Neural crest cell (in vitro differentiated cells): Measurements from ENCODE around the gene TRIM71. TPM values are rescaled to one million over a fixed set of nuclear protein-coding genes. Genes with fewer than 3 reads are reported as not detected.

Source experiments
- DNase-seq: peaks from one replicate; pipeline ENCODE4 v3.0.0; 2021; ENCODE audit warnings: low read depth, mixed read lengths, low spot score
- H3K27ac Mint-ChIP-seq: one replicate; pipeline ENCODE4 v1.8.0; 2021; ENCODE audit warnings: mild to moderate bottlenecking, mixed read lengths; ENCODE audit not compliant: unreplicated experiment
- H3K27me3 Mint-ChIP-seq: 2 replicates; pipeline ENCODE4 v1.8.0; 2021; ENCODE audit warnings: low read depth, mild to moderate bottlenecking, mixed read lengths
- H3K36me3 Mint-ChIP-seq: 2 replicates; pipeline ENCODE4 v1.8.0; 2021; ENCODE audit warnings: low read depth, mild to moderate bottlenecking, mixed read lengths
- H3K4me1 Mint-ChIP-seq: 2 replicates; pipeline ENCODE4 v1.8.0; 2021; ENCODE audit warnings: mixed read lengths
- H3K4me3 Mint-ChIP-seq: one replicate; pipeline ENCODE4 v1.8.0; 2021; ENCODE audit warnings: mild to moderate bottlenecking, mixed read lengths
- H3K9me3 Mint-ChIP-seq: 2 replicates; pipeline ENCODE4 v1.8.0; 2021; ENCODE audit warnings: mixed read lengths
- total RNA-seq: library from RNA; stranded (reverse); gene quantifications from 2 replicates; pipeline ENCODE4 v1.2.1, GENCODE V29; 2021
- TF ChIP-seq, protein P1 (sequence below): fragments of 200-600 bp; sonication (generic); conservative IDR thresholded peaks from 2 replicates; pipeline ENCODE4 v1.5.0; 2021; ENCODE audit warnings: antibody characterized with exemption, mild to moderate bottlenecking

The TRIM71 gene
- total RNA-seq, 1 donor from 2014 or later, result 92.4 TPM

DNA sequence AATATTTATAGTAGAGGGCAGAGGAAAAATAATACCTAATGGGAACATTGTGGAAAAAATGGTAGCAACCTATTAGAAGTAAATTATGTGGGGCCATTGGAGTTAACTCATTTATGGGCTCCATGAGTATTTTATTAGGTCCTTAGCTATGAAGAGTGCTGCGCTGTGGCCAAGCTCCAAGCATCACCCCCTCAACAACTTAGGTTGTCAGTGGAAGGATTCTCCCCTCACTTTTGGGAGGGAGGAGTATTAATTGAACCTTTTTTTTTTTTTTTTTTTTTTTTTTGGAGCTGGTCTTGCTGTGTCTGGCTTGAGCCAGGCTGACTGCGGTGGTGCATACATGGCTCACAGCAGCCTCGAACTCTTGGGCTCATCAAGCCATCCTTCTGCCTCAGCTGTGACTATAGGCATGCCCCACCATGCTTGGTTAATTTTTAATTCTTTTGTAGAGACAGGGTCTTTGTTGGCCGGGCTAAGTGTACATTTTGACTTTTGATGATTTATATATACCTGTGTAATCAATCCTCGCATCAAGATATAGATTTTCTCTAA, 45.2 kb downstream of the TRIM71 start:
- Mint-ChIP-seq H3K27ac (no peak overlapping the region), H3K36me3 (no peaks in the 10 kb centered on the region), H3K4me1 (peaks cover 88% of the 10 kb centered on the region), H3K9me3 (no peaks in the 10 kb centered on the region), H3K4me3 (peak overlapping the region; percentile 32), H3K27me3 (no peaks in the 10 kb centered on the region)
- TF ChIP-seq, protein P1, sequence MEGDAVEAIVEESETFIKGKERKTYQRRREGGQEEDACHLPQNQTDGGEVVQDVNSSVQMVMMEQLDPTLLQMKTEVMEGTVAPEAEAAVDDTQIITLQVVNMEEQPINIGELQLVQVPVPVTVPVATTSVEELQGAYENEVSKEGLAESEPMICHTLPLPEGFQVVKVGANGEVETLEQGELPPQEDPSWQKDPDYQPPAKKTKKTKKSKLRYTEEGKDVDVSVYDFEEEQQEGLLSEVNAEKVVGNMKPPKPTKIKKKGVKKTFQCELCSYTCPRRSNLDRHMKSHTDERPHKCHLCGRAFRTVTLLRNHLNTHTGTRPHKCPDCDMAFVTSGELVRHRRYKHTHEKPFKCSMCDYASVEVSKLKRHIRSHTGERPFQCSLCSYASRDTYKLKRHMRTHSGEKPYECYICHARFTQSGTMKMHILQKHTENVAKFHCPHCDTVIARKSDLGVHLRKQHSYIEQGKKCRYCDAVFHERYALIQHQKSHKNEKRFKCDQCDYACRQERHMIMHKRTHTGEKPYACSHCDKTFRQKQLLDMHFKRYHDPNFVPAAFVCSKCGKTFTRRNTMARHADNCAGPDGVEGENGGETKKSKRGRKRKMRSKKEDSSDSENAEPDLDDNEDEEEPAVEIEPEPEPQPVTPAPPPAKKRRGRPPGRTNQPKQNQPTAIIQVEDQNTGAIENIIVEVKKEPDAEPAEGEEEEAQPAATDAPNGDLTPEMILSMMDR, result no peak
- DNase-seq, result no peak

DNA sequence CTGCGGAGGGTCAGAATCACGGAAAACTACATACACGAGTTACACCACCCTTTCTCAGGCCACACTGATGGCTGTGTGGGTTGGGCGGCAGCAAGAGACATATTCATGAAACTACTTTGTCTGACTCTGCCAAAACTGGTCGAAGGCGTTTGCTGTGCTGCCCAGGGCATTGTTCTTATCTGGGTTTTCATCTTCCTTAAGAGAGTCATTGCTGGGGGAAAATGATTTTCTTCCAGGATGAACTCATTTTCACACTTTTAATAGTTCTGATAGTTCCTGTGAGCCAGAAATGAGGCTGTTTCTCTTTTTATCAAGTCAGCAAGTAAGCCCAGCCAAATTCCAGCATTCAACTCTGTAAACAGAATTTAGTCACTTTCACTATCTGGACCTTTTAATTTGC, 47.6 kb downstream of the TRIM71 start:
- TF ChIP-seq, protein P1, result no peak
- no peak for DNase-seq
- H3K36me3 Mint-ChIP-seq, result no peaks in the 10 kb centered on the region
- no peaks in the 10 kb centered on the region for H3K9me3 Mint-ChIP-seq
- H3K4me3 Mint-ChIP-seq, result peak overlapping the region; percentile 77
- peaks cover 92% of the 10 kb centered on the region for H3K4me1 Mint-ChIP-seq
- peak overlapping the region; percentile 88 for H3K27ac Mint-ChIP-seq
- H3K27me3 Mint-ChIP-seq, result no peaks in the 10 kb centered on the region

DNA sequence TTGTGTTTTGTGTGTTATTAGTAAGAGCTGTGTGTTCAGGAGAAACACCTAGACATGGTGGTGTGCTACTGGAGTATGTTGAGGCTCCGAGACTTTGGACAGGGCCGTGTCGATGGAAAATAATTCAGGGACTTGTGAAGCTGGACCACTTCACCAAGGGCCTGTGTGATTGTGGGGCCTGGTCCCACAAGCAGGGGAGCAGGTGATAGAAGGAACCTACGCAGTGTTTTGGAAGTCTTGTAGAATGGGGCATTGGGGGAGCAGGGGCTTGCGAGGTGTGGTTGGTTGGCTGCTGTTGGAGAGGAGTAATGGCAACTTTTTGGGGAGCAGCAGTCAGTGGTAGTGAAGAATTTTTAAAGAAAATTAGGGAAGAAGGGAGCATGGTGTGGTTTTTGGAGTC, 48.7 kb downstream of the TRIM71 start:
- Mint-ChIP-seq H3K4me3 (peak overlapping the region; percentile 35), H3K27me3 (no peaks in the 10 kb centered on the region), H3K9me3 (no peaks in the 10 kb centered on the region), H3K4me1 (peaks cover 98% of the 10 kb centered on the region), H3K27ac (no peak overlapping the region), H3K36me3 (no peaks in the 10 kb centered on the region)
- TF ChIP-seq, protein P1, result no peak
- DNase-seq, result no peak

DNA sequence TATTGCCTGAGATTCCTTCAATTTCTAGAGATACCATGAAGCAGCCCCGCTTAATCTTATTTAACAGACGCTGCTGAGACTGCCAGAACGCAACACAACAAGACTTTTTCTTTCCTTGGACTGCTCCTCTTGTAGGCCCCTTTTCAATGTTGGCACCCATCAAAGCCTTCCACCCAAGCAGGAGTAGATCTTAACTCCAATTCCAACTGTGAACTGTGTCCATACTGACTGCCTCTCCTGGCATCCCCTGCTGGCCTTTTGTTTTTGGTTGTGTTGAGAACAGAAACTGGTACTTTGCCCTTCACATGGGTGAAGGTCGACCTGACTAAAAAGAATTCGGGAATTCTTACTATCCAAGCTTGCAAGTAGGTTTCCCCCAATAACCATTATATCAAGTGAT, 50.2 kb downstream of the TRIM71 start:
- H3K27ac Mint-ChIP-seq, result peak overlapping the region; percentile 21
- H3K36me3 Mint-ChIP-seq, result no peaks in the 10 kb centered on the region
- H3K4me1 Mint-ChIP-seq, result peaks cover 92% of the 10 kb centered on the region
- no peaks in the 10 kb centered on the region for H3K9me3 Mint-ChIP-seq
- peak overlapping the region; percentile 50 for H3K4me3 Mint-ChIP-seq
- no peaks in the 10 kb centered on the region for H3K27me3 Mint-ChIP-seq
- no peak for DNase-seq
- TF ChIP-seq, protein P1, result no peak

DNA sequence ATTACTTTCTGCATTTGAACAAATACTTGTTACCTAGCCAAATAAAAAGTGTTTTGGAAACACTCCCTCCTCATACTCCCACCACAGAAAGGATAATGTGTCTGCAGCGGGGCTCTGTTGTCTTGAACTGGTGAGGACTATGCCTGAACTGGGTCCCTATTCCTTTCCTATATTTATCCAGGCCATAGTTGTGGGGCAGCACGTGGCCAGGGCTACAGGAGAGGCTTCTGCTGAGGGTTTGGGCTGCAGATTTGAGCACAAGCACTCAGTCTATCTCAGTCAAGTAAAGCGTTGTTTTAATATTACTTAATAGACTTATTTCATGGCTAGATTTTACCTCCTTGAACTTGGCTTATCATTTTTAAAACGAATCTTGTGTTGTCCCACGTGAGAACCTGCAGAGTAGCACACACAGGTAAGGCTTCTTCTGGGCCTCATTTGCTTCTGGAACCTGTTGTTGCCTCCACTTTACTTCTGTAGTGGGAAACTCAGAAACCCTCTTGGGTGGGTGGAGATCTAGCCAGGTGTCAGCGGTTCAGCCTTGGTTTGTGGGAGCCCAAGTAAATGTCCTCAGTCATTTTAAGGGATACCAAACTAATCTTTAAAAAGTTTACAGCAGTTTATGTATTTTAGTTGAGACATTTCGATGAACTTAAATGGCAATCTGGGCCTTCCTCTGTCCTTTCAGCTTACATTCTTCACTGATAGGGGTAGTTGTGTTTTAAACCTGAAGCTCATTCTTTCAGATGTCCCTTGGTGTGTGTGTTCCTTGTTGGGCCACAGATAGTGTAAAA, 51.1 kb downstream of the TRIM71 start:
- no peak overlapping the region for H3K27ac Mint-ChIP-seq
- H3K4me3 Mint-ChIP-seq, result peak overlapping the region; percentile 64
- TF ChIP-seq, protein P1, result no peak
- no peak for DNase-seq
- peaks cover 88% of the 10 kb centered on the region for H3K4me1 Mint-ChIP-seq
- no peaks in the 10 kb centered on the region for H3K36me3 Mint-ChIP-seq
- H3K9me3 Mint-ChIP-seq, result no peaks in the 10 kb centered on the region
- no peaks in the 10 kb centered on the region for H3K27me3 Mint-ChIP-seq
